GM10266 (cell line): ENCODE data around the gene ALPK3.

Source experiments
- DNase-seq: peaks from one replicate; pipeline ENCODE4 v3.0.0; 2012; ENCODE audit errors: extremely low spot score
- TF ChIP-seq, protein P1 (sequence below): IDR thresholded peaks from 2 replicates; pipeline ENCODE4 v1.5.1; 2012; ENCODE audit warnings: mild to moderate bottlenecking, low read depth; ENCODE audit not compliant: control insufficient read depth, insufficient read depth; ENCODE audit errors: missing control alignments

Gene ALPK3

DNA sequence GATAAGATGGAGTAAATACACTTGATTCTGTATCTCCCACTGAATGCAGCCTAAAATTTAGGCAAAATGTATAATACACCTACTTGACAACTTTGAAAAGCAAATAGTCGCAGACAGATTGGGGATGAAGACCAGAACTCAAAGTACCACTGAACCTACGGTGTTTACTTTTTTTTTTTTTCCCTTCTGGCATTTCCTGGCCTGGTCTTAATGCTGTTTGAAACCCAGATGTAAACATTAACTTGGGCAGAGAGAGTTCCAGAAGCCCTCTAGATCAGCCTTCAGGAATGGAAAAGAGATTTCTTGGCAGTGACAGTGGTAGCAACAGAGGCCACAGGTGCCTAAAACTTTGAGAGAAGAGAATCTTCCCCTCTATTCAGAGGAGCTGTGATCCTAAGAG lies 27.8 kb downstream of the ALPK3 start:
- TF ChIP-seq, protein P1, sequence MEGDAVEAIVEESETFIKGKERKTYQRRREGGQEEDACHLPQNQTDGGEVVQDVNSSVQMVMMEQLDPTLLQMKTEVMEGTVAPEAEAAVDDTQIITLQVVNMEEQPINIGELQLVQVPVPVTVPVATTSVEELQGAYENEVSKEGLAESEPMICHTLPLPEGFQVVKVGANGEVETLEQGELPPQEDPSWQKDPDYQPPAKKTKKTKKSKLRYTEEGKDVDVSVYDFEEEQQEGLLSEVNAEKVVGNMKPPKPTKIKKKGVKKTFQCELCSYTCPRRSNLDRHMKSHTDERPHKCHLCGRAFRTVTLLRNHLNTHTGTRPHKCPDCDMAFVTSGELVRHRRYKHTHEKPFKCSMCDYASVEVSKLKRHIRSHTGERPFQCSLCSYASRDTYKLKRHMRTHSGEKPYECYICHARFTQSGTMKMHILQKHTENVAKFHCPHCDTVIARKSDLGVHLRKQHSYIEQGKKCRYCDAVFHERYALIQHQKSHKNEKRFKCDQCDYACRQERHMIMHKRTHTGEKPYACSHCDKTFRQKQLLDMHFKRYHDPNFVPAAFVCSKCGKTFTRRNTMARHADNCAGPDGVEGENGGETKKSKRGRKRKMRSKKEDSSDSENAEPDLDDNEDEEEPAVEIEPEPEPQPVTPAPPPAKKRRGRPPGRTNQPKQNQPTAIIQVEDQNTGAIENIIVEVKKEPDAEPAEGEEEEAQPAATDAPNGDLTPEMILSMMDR = no peak
- DNase-seq = no peak

DNA sequence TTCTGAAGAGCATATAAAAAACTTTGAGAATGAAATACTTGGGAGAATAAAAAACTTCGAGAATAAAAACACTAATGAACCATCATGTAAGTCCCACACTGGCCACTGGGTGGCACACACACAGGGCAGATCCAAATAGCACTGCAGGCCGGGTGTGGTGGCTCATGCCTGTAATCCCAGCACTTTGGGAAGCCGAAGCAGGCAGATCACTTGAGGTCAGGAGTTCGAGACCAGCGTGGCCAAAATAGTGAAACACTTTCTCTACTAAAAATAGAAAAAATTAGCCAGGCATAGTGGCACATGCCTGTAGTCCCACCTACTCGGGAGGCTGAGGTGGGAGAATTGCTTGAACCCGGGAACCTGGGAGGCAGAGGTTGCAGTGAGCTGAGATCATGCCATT lies 28.5 kb downstream of the ALPK3 start:
- TF ChIP-seq, protein P1 = peak; percentile 64
- peak; percentile 58 for DNase-seq

DNA sequence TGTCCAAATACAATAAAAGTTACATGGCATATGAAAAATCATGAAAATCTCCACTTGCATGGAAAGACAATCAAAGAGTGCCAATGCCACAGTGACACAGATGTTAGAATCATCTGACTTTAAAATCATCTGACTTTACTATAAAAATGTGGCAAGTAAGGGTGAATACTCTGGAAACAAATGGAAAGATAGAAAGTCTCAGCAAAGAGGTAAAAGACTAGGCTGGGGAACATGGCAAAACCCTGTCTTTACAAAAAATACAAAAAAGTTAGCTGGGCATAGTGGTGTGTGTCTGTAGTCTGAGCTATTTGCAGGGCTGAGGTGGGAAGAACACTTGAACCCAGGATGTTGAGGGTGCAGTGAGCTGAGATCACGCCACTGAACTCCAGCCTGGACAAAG lies 29.1 kb downstream of the ALPK3 start:
- TF ChIP-seq, protein P1 = no peak
- DNase-seq = no peak

DNA sequence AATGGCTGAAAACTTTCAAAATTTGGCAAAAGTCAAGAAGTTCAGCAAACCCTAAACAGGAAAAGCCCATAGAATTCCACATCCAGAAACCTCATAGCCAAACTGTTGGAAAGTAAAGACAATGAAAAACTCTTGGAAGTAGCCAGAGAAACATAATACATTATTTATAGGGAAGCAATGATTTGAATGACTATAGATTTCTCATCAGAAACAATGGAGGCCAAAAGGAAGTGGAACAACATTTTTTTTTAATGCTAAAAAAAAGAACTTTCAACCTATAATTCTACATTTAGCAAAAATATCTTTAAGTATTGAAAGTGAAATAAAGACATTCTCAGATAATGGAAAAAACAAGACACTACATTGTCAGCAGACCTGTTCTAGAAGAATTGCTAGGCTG lies 30.2 kb downstream of the ALPK3 start:
- TF ChIP-seq, protein P1 = no peak

DNA sequence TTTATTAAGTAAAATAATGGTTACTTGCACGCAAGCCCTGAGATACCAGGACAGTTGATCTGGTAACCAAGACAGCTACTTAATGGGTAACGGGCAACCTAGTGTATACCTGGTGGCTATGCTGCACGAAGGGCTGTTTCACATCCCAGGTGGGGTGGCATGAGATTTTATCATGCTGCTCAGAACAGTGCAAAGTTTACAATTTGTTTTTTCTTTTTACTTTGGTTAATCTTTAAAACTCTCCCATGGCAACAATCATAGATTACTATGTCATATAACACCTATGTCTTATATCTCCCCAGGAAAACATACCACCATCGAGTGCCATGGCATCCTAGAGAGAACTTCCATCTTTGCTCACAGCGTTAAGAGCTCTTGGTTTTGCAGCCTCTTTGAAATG lies 35.1 kb downstream of the ALPK3 start:
- DNase-seq = no peak
- TF ChIP-seq, protein P1 = no peak

More for the DNA sequence above, 30.2 kb downstream of the ALPK3 start:
- DNase-seq = no peak

DNA sequence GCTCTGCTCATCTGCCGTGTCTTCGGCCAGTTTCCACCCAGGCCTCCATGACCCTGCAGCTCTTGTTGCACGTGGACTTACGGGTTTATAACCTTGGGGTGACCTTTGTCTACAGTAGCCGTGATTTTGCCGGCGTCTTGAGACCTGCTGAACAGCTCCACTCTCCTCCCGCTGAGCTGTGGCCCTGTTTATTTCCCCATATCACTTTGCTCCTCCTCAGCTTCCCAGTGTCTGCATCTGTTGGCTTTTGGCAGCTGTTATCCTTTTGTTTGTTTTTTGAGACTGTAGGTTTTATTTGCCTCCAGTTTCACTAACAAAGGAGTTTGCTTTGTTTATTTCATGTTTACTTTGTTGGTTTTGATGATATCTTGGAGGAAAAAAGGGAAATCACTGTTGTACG lies 38.0 kb downstream of the ALPK3 start:
- DNase-seq = no peak
- TF ChIP-seq, protein P1 = no peak

DNA sequence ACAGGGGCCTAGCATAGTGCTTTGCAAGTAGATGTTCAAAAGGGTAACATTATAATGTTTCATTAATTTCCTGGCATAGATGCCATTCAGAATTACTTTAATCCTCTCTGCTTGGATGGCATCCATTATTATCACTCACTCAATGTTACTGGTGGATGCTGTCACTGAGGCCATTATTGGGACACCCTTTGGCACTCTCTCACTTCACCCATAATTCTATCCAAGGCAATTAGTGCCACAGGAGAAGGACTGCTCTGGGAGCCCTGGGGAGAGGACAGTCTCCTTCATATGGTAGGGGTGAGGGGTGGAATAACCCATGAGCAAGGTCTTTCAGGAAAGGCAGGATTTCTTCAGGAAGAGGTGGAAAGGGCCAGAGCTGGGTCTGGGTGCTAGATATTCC lies 38.6 kb downstream of the ALPK3 start:
- TF ChIP-seq, protein P1 = no peak
- no peak for DNase-seq
